Retinal pigment epithelial cell (primary cell): Measurements from ENCODE around the gene CCR9.

Source experiments
- DNase-seq: peaks from one replicate; pipeline ENCODE4 v3.0.0-alpha.2; 2010; ENCODE audit warnings: low read depth
- H3K4me3 ChIP-seq: 2 replicates; pipeline ENCODE4 v1.5.1; 2011; ENCODE audit warnings: mild to moderate bottlenecking, low read length, control low read depth, moderate library complexity
- TF ChIP-seq, protein P1 (sequence below): conservative IDR thresholded peaks from 2 replicates; pipeline ENCODE4 v1.5.1; 2011; ENCODE audit warnings: low read depth, low read length, control low read depth, inconsistent platforms

CCR9 gene

DNA sequence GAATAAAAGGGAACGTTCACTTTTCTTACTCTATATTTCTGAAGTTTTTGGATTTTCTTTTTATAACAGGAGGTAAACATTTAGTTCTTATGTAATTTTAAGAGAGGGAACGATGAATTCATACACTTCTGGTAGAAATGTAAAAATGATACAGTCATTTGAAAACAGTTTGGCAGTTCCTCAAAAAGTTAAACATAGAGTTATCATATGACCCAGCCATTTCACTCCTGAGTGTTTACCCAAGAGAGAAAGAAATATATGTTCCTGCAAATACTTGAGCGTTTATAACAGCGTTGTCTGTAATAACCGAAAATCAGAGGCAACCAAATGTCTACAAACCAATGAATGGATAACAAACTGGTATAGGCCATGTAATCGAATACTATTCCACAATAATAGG, 20.8 kb upstream of the CCR9 start:
- DNase-seq = no peak
- TF ChIP-seq, protein P1, sequence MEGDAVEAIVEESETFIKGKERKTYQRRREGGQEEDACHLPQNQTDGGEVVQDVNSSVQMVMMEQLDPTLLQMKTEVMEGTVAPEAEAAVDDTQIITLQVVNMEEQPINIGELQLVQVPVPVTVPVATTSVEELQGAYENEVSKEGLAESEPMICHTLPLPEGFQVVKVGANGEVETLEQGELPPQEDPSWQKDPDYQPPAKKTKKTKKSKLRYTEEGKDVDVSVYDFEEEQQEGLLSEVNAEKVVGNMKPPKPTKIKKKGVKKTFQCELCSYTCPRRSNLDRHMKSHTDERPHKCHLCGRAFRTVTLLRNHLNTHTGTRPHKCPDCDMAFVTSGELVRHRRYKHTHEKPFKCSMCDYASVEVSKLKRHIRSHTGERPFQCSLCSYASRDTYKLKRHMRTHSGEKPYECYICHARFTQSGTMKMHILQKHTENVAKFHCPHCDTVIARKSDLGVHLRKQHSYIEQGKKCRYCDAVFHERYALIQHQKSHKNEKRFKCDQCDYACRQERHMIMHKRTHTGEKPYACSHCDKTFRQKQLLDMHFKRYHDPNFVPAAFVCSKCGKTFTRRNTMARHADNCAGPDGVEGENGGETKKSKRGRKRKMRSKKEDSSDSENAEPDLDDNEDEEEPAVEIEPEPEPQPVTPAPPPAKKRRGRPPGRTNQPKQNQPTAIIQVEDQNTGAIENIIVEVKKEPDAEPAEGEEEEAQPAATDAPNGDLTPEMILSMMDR = no peak
- H3K4me3 ChIP-seq = no peak overlapping the region

DNA sequence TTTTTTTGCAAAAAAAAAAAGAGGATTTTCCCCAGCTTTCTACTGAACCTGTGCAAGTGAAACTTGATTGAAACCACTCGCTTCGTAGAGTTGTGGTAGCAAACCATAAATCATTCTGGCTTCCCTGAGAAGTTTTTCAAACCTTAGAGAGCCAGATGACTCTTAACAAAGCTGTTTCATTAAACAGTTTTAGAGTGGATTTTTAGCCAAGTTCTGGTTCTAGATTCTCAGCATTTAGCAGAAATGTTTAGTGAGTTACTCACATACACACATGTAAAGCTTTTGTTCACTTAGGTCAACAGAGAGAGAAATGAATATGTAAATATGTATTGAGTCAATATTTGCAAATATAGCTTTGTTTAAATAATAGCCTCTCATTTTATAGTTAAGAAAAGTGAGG, 18.1 kb upstream of the CCR9 start:
- no peak for DNase-seq
- H3K4me3 ChIP-seq = no peak overlapping the region
- TF ChIP-seq, protein P1 = no peak

DNA sequence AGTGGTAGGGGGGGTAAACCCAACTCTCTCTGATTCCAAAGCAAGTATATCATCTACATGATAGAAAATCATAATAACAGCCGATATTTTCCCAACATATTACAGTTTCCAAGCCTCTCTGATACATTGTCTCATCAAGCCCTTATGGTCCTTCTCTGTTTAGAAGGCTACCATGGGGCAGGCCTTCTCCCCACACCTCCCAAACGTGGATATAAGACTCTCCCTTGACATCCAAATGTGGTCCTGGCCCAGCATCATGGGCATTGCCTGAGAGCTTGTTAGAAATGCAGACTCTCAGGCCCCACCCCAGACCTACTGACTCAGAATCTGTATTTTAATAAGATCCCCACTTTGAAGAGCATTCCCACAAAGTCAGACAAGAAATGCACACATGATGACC, 17.7 kb upstream of the CCR9 start:
- TF ChIP-seq, protein P1 = no peak
- no peak for DNase-seq
- no peak overlapping the region for H3K4me3 ChIP-seq

DNA sequence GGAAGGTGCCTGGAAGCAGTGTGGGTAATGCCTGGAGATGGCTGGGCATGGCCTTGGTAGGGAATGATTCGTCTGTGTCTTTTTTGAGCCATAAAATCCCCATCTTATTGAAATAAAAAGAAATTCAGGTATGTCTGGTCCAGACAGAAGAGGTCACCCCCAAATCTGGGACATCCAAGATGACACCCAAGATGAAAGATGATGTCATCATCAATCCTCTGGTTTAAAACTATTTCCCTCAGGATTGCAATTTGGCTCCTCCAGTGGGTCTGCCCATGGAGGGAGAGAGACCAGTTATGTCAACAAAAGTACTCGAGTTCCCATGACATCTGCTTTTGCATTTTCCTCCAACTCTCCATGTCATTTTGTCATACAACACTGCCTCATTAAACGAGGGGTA, 16.7 kb upstream of the CCR9 start:
- DNase-seq = no peak
- no peak overlapping the region for H3K4me3 ChIP-seq
- TF ChIP-seq, protein P1 = no peak

DNA sequence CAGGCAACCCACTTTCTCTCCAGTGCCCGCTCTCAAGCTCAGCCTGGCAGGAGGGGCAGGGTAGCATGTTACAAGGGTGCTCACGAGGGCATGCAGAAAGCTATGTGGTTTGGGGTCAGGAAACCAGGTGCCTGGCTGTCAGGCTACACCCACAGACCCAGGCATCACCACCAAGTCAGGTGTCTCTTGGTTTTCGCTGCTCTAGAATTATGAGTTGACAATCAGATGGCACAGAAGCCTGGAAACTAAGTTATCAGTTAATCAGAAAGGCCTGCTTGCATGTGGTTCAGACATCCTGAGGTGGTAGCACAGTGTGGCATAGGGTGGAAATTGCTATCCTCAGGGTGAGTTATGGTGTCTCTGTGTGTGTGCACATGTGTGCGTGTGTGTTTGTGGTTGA, 16.2 kb upstream of the CCR9 start:
- DNase-seq = no peak
- no peak overlapping the region for H3K4me3 ChIP-seq
- TF ChIP-seq, protein P1 = no peak

DNA sequence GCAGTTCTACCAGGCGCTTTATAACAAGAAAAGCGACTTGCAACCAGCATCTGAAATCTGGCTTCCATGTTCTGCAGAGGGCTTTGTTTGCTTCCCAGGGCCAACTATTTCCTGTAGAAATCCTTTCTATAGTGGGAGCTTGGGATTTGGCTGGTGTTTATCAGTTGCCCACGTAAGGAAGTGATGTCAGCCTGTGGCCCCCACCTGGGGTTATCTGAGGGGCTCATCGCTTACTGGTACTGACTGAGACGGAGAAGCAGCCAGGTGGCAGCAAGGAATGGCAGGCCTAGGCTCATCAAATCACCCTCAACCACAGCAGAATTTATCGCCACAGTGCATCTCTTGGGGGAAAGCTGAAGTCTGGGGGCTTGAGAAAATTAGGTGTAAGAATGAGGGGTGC, 14.6 kb upstream of the CCR9 start:
- DNase-seq = no peak
- H3K4me3 ChIP-seq = no peak overlapping the region
- TF ChIP-seq, protein P1 = no peak

DNA sequence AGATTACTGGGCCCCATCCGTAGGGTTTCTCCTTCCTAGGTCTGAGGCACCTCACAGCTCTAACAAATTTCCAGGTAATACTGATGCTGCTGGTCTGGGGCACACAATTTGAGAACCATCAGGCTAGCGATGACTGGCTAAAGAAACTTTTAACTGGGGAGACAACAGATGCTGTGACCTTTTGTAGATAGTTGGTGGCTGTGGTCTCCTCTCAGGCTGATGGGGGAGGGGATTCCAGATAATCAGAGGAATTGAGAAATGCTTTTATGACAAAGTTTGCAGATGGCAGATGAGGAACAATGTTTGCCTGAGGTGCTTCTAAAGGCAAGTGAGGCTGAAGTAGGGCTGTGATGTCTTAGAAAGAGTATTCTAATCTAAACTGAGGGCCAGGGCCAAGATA, 13.8 kb upstream of the CCR9 start:
- no peak overlapping the region for H3K4me3 ChIP-seq
- DNase-seq = no peak
- TF ChIP-seq, protein P1 = no peak
